ENCODE results near the gene ABLIM1. TPM values are rescaled to one million over a fixed set of nuclear protein-coding genes. Genes with fewer than 3 reads are reported as not detected.

Gene ABLIM1
- total RNA-seq, 4 donors from 2014 or later, result 122 to 257 (median 138) TPM

DNA sequence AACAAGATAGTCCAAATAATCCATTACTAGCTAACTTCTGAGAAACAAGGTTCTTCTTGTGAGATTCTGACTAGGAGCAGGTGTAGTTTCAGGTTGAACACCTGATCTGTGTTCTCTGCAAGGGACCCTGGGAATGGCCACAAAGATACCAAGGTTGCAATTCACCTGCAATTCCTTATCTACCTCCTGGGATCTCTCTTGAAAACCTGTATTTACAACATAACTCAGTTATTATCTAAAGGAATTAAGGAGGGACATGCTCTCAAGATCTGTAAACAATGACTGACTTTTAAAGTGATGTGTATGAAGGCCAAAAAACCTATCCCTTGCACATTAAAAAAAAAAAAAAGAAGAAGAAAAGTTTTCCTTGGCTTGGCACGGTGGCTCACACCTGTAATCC, 54.8 kb downstream of the ABLIM1 start:
- ATAC-seq (ENCODE audit: low FRiP score) (no peak), DNase-seq (ENCODE audit: low spot score) (no peak)
- TF ChIP-seq, protein P1, sequence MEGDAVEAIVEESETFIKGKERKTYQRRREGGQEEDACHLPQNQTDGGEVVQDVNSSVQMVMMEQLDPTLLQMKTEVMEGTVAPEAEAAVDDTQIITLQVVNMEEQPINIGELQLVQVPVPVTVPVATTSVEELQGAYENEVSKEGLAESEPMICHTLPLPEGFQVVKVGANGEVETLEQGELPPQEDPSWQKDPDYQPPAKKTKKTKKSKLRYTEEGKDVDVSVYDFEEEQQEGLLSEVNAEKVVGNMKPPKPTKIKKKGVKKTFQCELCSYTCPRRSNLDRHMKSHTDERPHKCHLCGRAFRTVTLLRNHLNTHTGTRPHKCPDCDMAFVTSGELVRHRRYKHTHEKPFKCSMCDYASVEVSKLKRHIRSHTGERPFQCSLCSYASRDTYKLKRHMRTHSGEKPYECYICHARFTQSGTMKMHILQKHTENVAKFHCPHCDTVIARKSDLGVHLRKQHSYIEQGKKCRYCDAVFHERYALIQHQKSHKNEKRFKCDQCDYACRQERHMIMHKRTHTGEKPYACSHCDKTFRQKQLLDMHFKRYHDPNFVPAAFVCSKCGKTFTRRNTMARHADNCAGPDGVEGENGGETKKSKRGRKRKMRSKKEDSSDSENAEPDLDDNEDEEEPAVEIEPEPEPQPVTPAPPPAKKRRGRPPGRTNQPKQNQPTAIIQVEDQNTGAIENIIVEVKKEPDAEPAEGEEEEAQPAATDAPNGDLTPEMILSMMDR (IDR thresholded peaks at IDR 0.05), result no peak

DNA sequence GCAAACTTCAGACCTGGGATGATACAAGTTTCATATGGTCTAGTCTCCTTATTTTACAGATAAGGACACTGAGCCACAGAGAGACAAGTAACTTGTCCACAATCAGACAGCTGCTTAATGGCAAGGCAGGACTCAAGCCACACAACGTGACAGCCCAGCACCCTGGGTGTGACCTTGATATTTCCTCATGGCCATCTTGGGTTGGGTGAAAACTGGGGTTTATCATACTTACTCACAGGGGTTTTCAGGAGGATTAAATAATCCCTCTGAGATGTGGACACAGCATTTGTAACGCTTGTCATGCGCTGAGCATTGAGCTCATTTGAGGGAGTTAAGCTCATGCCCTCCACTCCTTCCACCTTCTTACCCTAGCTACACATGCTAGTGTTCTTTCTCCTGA, 58.0 kb downstream of the ABLIM1 start:
- TF ChIP-seq, protein P1 (IDR thresholded peaks at IDR 0.05), result no peak
- DNase-seq (ENCODE audit: low spot score) (no peak), ATAC-seq (ENCODE audit: low FRiP score) (no peak)

DNA sequence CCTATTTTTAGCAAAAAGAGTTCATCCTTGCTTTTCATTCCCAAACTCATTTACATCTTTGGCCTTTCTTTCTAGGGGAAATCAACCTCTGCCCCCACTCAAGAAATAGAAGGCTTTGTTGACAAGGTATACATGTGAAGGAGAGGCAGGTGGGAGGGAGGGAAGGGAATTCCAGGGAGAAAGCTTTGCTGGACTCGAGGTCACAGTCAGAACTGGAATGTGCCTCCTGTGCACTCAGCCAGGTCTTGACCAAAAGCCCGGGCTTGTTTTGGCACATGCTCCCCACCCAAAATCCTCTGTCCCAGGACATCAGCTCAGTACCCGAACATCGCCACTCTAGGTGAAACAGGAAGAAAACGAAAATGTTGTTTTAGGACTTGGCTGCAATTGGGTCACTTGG, 61.3 kb downstream of the ABLIM1 start:
- TF ChIP-seq, protein P1 (IDR thresholded peaks at IDR 0.05), result no peak
- ATAC-seq (ENCODE audit: low FRiP score) (no peak), DNase-seq (ENCODE audit: low spot score) (no peak)

DNA sequence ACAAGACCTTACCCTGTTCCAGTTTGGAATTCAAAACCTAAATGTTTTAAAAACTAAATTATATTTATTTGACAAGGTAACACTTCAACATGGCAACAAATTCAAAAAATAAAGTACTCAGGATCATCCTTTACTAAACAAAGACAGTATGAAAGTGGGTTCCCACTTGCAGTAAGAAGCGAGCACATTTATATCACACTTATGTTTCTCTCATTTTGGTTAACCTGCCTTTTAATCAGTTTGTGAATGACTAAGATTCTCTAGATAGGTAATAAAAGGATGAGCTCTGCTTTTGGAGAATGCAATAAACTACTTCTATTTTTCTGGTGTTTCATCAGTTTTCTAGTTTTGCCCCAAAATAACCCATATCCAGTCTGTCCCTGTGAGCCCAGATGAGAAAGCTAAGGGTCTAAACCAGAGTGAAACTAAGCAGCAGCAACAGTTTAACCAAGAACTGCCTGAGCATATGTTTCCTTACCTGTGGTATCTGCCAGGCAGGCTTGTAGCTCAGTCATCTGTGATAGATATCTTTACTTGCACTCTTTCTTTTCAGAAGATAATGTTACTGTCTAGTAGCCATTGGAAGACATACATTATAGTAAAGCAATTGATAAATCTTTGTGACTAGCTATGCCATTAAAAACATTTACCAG, 64.1 kb downstream of the ABLIM1 start:
- DNase-seq (ENCODE audit: low spot score) (no peak), ATAC-seq (ENCODE audit: low FRiP score) (no peak)
- TF ChIP-seq, protein P1 (IDR thresholded peaks at IDR 0.05), result no peak

DNA sequence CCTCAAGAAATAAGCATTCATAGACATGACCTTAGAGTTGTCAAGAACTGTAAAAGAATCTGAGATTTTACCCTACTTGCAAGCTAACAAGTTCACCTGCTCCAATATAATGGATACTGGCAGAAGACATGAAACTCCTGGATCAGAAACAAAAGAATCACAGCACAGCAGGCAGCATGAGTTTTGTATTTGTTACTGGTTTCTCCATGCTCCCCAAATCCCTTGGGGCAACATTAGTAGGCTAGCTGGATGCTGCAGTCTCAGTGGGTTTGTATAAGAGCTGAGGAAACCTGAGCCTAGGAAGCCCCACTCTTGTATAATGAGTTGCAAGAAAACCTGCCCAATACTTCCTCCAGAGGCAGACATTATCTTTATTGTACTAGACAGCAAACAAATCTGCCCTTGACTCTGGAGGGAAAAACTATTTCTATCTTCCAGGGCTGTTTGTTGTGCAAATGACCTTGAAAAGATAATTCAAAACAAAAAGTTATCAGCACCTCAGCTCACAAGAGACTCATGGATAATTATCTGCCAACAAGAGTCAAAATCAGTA, 64.8 kb downstream of the ABLIM1 start:
- no peak for ATAC-seq (ENCODE audit: low FRiP score)
- DNase-seq (ENCODE audit: low spot score), result no peak
- TF ChIP-seq, protein P1 (IDR thresholded peaks at IDR 0.05), result no peak

DNA sequence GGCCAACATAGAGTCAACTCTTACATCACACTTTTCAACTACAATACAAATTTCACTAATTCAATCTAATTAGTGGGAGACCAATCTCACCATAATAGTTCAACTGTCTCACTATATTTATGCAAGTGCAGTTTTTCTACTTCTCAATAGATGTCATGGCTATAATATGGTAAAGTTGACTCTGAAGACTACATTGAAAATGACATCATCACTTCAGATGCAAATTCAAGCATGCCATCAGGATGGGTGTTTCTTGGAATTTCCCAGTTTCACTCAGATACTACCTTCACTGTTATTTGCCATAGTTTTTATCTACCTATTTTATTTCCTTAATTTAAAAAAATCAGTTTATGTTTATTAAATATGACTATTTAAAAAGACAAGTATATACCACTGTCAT, 67.1 kb downstream of the ABLIM1 start:
- DNase-seq (ENCODE audit: low spot score) (no peak), ATAC-seq (ENCODE audit: low FRiP score) (no peak)
- TF ChIP-seq, protein P1 (IDR thresholded peaks at IDR 0.05), result no peak

DNA sequence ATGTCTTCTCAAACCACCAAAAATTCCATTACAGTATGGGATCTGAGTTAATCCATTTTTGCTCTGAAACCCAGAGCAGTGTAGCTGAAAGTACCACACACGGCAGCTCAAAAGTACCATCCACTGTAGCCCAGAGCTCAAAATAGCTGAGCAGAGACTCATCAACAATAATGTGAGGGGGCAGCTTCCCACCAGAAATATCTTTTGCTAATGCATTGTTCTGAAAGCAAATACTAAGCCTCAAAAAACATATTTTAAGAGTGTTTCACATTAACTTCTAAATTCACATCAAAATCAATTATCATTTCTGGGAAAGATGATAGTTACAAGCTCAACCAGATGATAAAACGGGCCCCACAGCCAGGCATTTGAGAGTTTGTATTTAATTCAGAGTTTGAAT, 73.7 kb downstream of the ABLIM1 start:
- TF ChIP-seq, protein P1 (IDR thresholded peaks at IDR 0.05), result no peak
- DNase-seq (ENCODE audit: low spot score), result no peak
- peak; percentile 62 for ATAC-seq (ENCODE audit: low FRiP score)

Data from omental fat pad (tissue), 4 donors.